Astrocyte (in vitro differentiated cells and primary cell): ENCODE results near the gene SKIL. TPM values are rescaled to one million over a fixed set of nuclear protein-coding genes. Genes with fewer than 3 reads are reported as not detected.

Source experiments
- DNase-seq: peaks from one replicate; pipeline ENCODE4 v3.0.0-alpha.2; 2010; ENCODE audit warnings: low read depth
- FAIRE-seq: peaks from 2 replicates; lab custom pipeline; 2011; peaks lifted over from hg19 to GRCh38; lab: Jason Lieb, UNC
- H2AFZ ChIP-seq: 2 replicates; pipeline ENCODE4 v1.6.0; 2012; ENCODE audit warnings: low read depth, low read length, inconsistent platforms
- H3K27ac ChIP-seq: 2 replicates; pipeline ENCODE4 v1.5.1; 2011; ENCODE audit warnings: low read depth, low read length, inconsistent platforms
- H3K27me3 ChIP-seq: 2 replicates; pipeline ENCODE4 v1.6.0; 2011; ENCODE audit warnings: low read length, inconsistent platforms; ENCODE audit not compliant: insufficient read depth
- H3K36me3 ChIP-seq: 2 replicates; pipeline ENCODE4 v1.5.1; 2011; ENCODE audit warnings: low read length, inconsistent platforms; ENCODE audit not compliant: insufficient read depth
- H3K4me1 ChIP-seq: 2 replicates; pipeline ENCODE4 v1.5.1; 2011; ENCODE audit warnings: low read length, inconsistent platforms; ENCODE audit not compliant: insufficient read depth
- H3K4me2 ChIP-seq: 2 replicates; pipeline ENCODE4 v1.6.0; 2012; ENCODE audit warnings: low read length, inconsistent platforms
- H3K4me3 ChIP-seq: 2 replicates; pipeline ENCODE4 v1.5.1; 2011; ENCODE audit warnings: low read depth, mild to moderate bottlenecking, low read length, inconsistent platforms; ENCODE audit not compliant: insufficient read depth
- H3K79me2 ChIP-seq: 2 replicates; pipeline ENCODE4 v1.6.0; 2012; ENCODE audit warnings: mild to moderate bottlenecking, low read length, inconsistent platforms; ENCODE audit not compliant: insufficient read depth
- H3K9ac ChIP-seq: 2 replicates; pipeline ENCODE4 v1.6.0; 2012; ENCODE audit warnings: mild to moderate bottlenecking, low read length, inconsistent platforms
- H3K9me3 ChIP-seq: 2 replicates; pipeline ENCODE4 v1.5.1; 2012; ENCODE audit warnings: low read depth, mild to moderate bottlenecking, low read length, inconsistent platforms; ENCODE audit not compliant: insufficient read depth
- H4K20me1 ChIP-seq: 2 replicates; pipeline ENCODE4 v1.6.0; 2012; ENCODE audit warnings: low read length, inconsistent platforms; ENCODE audit not compliant: insufficient read depth
- H3K27ac Mint-ChIP-seq: one replicate; pipeline ENCODE4 v1.8.0; 2021; ENCODE audit warnings: mild to moderate bottlenecking, mixed read lengths; ENCODE audit not compliant: unreplicated experiment
- H3K27me3 Mint-ChIP-seq: one replicate; pipeline ENCODE4 v1.8.0; 2021; ENCODE audit warnings: low read depth, mixed read lengths; ENCODE audit not compliant: unreplicated experiment
- H3K36me3 Mint-ChIP-seq: one replicate; pipeline ENCODE4 v1.8.0; 2021; ENCODE audit warnings: low read depth, mixed read lengths; ENCODE audit not compliant: unreplicated experiment
- H3K4me1 Mint-ChIP-seq: one replicate; pipeline ENCODE4 v1.8.0; 2021; ENCODE audit warnings: low read depth, mixed read lengths; ENCODE audit not compliant: unreplicated experiment
- H3K4me3 Mint-ChIP-seq: one replicate; pipeline ENCODE4 v1.8.0; 2021; ENCODE audit warnings: mild to moderate bottlenecking, moderate library complexity, mixed read lengths; ENCODE audit not compliant: unreplicated experiment
- H3K9me3 Mint-ChIP-seq: one replicate; pipeline ENCODE4 v1.8.0; 2021; ENCODE audit warnings: mild to moderate bottlenecking, mixed read lengths; ENCODE audit not compliant: unreplicated experiment
- CTCF ChIP-seq: IDR thresholded peaks from 2 replicates; pipeline ENCODE4 v1.5.1; 2011; ENCODE audit warnings: low read depth, mild to moderate bottlenecking, inconsistent platforms, low read length, moderate library complexity; ENCODE audit not compliant: insufficient read depth
- EZH2 ChIP-seq: IDR thresholded peaks from 2 replicates; pipeline ENCODE4 v1.6.1; 2012; ENCODE audit warnings: mild to moderate bottlenecking, low read length, inconsistent platforms; ENCODE audit not compliant: insufficient read depth
- total RNA-seq: library from RNA; stranded (reverse); gene quantifications from 2 replicates; pipeline ENCODE4 v1.2.1, GENCODE V29; 2021

The SKIL gene
- total RNA-seq, 1 donor from 2014 or later = 156 TPM

GRCh38 chr3:170421758-170422157 lies 64.2 kb downstream of the SKIL start:
- Mint-ChIP-seq H3K27ac (no peak overlapping the region), H3K9me3 (peaks cover 11% of the 10 kb centered on the region), H3K36me3 (peaks cover 35% of the 10 kb centered on the region), H3K4me3 (no peak overlapping the region), H3K4me1 (no peaks in the 10 kb centered on the region), H3K27me3 (peaks cover 68% of the 10 kb centered on the region)
- Histone ChIP-seq H3K27me3 (no peaks in the 10 kb centered on the region), H3K9me3 (no peaks in the 10 kb centered on the region), H4K20me1 (no peaks in the 10 kb centered on the region), H3K4me3 (no peak overlapping the region), H3K9ac (no peak overlapping the region), H2AFZ (no peak overlapping the region), H3K4me1 (peaks cover 18% of the 10 kb centered on the region), H3K79me2 (peaks cover 2% of the 10 kb centered on the region), H3K36me3 (no peaks in the 10 kb centered on the region), H3K4me2 (peak overlapping the region; percentile 55), H3K27ac (no peak overlapping the region)
- TF ChIP-seq EZH2 (no peak), CTCF (no peak)
- FAIRE-seq = no peak
- no peak for DNase-seq

- H3K27ac Mint-ChIP-seq = no peak overlapping the region
- no peak overlapping the region for H3K4me3 ChIP-seq
Measured at GRCh38 chr3:170423001-170423615, 65.6 kb downstream of the SKIL start.

More at GRCh38 chr3:170423001-170423615, 65.6 kb downstream of the SKIL start:
- H3K9me3 Mint-ChIP-seq = peaks cover 8% of the 10 kb centered on the region
- Histone ChIP-seq H3K36me3 (no peaks in the 10 kb centered on the region), H3K4me1 (peaks cover 21% of the 10 kb centered on the region), H3K27me3 (no peaks in the 10 kb centered on the region), H3K4me2 (no peak overlapping the region), H3K9ac (no peak overlapping the region), H3K79me2 (peaks cover 2% of the 10 kb centered on the region), H3K27ac (no peak overlapping the region), H2AFZ (no peak overlapping the region), H3K9me3 (no peaks in the 10 kb centered on the region), H4K20me1 (no peaks in the 10 kb centered on the region)
- DNase-seq = no peak
- FAIRE-seq = no peak
- peaks cover 58% of the 10 kb centered on the region for H3K27me3 Mint-ChIP-seq
- H3K4me3 Mint-ChIP-seq = no peak overlapping the region
- TF ChIP-seq EZH2 = no peak
- no peak for TF ChIP-seq CTCF
- peaks cover 30% of the 10 kb centered on the region for H3K36me3 Mint-ChIP-seq
- no peaks in the 10 kb centered on the region for H3K4me1 Mint-ChIP-seq
